HepG2 (cell line): ENCODE data around the gene GABRR3. TPM values are rescaled to one million over a fixed set of nuclear protein-coding genes. Genes with fewer than 3 reads are reported as not detected.
A peak's percentile ranks its signal among the peaks of the same experiment; 100 is the strongest.

Experiments
- AHDC1 ChIP-seq: sonication (generic); formaldehyde crosslinking; IDR thresholded peaks from 2 replicates; pipeline ENCODE4 v1.5.1; 2020; ENCODE audit warnings: mild to moderate bottlenecking, missing genetic modification reagents, borderline replicate concordance
- DPF2 ChIP-seq: sonication (generic); formaldehyde crosslinking; IDR thresholded peaks from 2 replicates; pipeline ENCODE4 v1.4.0; 2020; ENCODE audit warnings: mild to moderate bottlenecking, low read depth, missing genetic modification reagents, borderline replicate concordance
- ERF ChIP-seq: IDR thresholded peaks from 2 replicates; pipeline ENCODE4 v1.6.1; 2018; ENCODE audit warnings: missing biosample characterization, missing genetic modification reagents
- FOXA3 ChIP-seq: IDR thresholded peaks from 2 replicates; pipeline ENCODE4 v1.6.1; 2016; ENCODE audit warnings: missing genetic modification reagents, missing compliant biosample characterization
- GABPB1 ChIP-seq: IDR thresholded peaks from 2 replicates; pipeline ENCODE4 v1.6.1; 2016; ENCODE audit warnings: mild to moderate bottlenecking, missing genetic modification reagents, moderate library complexity, missing compliant biosample characterization
- GFI1 ChIP-seq: sonication (generic); formaldehyde crosslinking; IDR thresholded peaks from 2 replicates; pipeline ENCODE4 v1.5.0; 2020; ENCODE audit warnings: missing genetic modification reagents, mild to moderate bottlenecking, borderline replicate concordance
- HBP1 ChIP-seq: IDR thresholded peaks from 2 replicates; pipeline ENCODE4 v1.6.1; 2016; ENCODE audit warnings: low read depth, control low read depth
- IKZF5 ChIP-seq: IDR thresholded peaks from 2 replicates; pipeline ENCODE4 v1.6.1; 2018; ENCODE audit warnings: missing genetic modification reagents, mild to moderate bottlenecking, missing compliant biosample characterization
- MED1 ChIP-seq: sonication (generic); formaldehyde crosslinking; IDR thresholded peaks from 2 replicates; pipeline ENCODE4 v1.4.0; 2020; ENCODE audit warnings: missing genetic modification reagents
- MED13 ChIP-seq: sonication (generic); formaldehyde crosslinking; IDR thresholded peaks from 2 replicates; pipeline ENCODE4 v1.5.0; 2020; ENCODE audit warnings: missing genetic modification reagents
- MIXL1 ChIP-seq: IDR thresholded peaks from 2 replicates; pipeline ENCODE4 v1.6.1; 2016
- POGZ ChIP-seq: sonication (generic); formaldehyde crosslinking; IDR thresholded peaks from 2 replicates; pipeline ENCODE4 v1.4.0; 2020; ENCODE audit warnings: mild to moderate bottlenecking, missing genetic modification reagents
- SOX5 ChIP-seq: IDR thresholded peaks from 2 replicates; pipeline ENCODE4 v1.6.1; 2016; ENCODE audit warnings: borderline replicate concordance
- SP4 ChIP-seq: sonication (generic); formaldehyde crosslinking; IDR thresholded peaks from 2 replicates; pipeline ENCODE4 v1.8.1; 2023; ENCODE audit warnings: mild to moderate bottlenecking, missing genetic modification reagents
- SYNCRIP ChIP-seq: fragments of 200-400 bp; formaldehyde crosslinking; IDR thresholded peaks from 2 replicates; pipeline ENCODE4 v1.6.1; 2018; ENCODE audit warnings: mild to moderate bottlenecking, low read depth, low read length; ENCODE audit not compliant: insufficient read depth
- TBX2 ChIP-seq: sonication (generic); formaldehyde crosslinking; IDR thresholded peaks from 2 replicates; pipeline ENCODE4 v1.5.0; 2020; ENCODE audit warnings: missing genetic modification reagents, mild to moderate bottlenecking, borderline replicate concordance
- ZNF317 ChIP-seq: sonication (generic); formaldehyde crosslinking; IDR thresholded peaks from 2 replicates; pipeline ENCODE4 v1.5.0; 2020; ENCODE audit warnings: mild to moderate bottlenecking, missing genetic modification reagents
- ZNF709 ChIP-seq: sonication (generic); formaldehyde crosslinking; IDR thresholded peaks from 2 replicates; pipeline ENCODE4 v1.5.0; 2020; ENCODE audit warnings: mild to moderate bottlenecking, missing genetic modification reagents
- polyA plus RNA-seq, 8 experiments: library from polyadenylated mRNA; depleted of rRNA in 3 of 8; stranded (reverse) in 7 of 8; unstranded in 1 of 8; fragments of >200 nt; fragmentation: Illumina TruSeq in 4 of 8; extraction: Trizol in 4 of 8; gene quantifications; 2 replicates each; pipeline versions ENCODE4 v1.2.1 to v1.2.3, GENCODE V29; 2011 to 2016; ENCODE audit warnings: low read depth in 4 of 8, missing spikeins in 1 of 8, mixed read lengths in 1 of 8; ENCODE audit not compliant: insufficient read depth in 1 of 8
- total RNA-seq, 5 experiments: library from RNA; depleted of rRNA; stranded (reverse); fragments of >200 nt; fragmentation: Illumina TruSeq; extraction: Trizol; gene quantifications; 2 replicates each; pipeline ENCODE4 v1.2.3, GENCODE V29; 2016; ENCODE audit warnings: low read depth in 1 of 5
- TF ChIP-seq, protein P1 (sequence below): sonication (generic); formaldehyde crosslinking; conservative IDR thresholded peaks from 2 replicates; pipeline ENCODE4 v1.4.0; 2020; ENCODE audit warnings: mild to moderate bottlenecking, missing genetic modification reagents, moderate library complexity

The GABRR3 gene
- total and polyA plus RNA-seq, 2 of the 13 experiments (the other 11 are each of a cell fraction or from before 2014, with no cell fraction given): 0.42 to 0.83 TPM

DNA sequence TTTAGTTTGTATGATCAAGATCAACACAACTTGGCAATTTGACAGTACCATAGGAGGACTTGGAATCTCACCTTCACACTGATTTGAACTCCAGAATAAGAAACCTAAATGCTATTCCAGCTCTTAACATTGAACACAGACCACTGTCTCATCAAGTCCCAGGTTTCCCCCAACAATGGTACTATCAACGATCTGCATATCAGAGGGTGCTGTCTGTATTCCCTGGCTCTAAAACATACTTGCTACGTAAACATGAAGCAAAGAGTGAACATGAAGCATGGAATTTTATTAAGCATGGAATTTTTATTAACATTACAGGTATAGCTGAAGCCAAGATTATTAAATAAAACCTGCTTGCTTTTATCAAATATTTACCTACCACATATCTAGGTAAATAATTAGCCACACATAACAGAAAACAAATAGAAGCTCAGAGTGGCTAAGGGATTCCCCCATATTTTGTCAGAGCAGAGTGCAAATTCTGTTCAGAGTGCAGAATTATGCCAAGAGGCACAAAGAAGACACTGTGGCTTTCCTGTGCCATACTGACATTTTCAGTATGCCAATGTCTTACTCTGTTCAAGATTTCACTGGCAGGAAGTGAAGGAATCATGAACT, 40.7 kb downstream of the GABRR3 start (continued):
- TF ChIP-seq, protein P1, sequence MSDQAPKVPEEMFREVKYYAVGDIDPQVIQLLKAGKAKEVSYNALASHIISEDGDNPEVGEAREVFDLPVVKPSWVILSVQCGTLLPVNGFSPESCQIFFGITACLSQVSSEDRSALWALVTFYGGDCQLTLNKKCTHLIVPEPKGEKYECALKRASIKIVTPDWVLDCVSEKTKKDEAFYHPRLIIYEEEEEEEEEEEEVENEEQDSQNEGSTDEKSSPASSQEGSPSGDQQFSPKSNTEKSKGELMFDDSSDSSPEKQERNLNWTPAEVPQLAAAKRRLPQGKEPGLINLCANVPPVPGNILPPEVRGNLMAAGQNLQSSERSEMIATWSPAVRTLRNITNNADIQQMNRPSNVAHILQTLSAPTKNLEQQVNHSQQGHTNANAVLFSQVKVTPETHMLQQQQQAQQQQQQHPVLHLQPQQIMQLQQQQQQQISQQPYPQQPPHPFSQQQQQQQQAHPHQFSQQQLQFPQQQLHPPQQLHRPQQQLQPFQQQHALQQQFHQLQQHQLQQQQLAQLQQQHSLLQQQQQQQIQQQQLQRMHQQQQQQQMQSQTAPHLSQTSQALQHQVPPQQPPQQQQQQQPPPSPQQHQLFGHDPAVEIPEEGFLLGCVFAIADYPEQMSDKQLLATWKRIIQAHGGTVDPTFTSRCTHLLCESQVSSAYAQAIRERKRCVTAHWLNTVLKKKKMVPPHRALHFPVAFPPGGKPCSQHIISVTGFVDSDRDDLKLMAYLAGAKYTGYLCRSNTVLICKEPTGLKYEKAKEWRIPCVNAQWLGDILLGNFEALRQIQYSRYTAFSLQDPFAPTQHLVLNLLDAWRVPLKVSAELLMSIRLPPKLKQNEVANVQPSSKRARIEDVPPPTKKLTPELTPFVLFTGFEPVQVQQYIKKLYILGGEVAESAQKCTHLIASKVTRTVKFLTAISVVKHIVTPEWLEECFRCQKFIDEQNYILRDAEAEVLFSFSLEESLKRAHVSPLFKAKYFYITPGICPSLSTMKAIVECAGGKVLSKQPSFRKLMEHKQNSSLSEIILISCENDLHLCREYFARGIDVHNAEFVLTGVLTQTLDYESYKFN (CRISPR knock-in tag): peak; percentile 85
- 0 out of 2 replicates have a peak, but pooled peaks have one; percentile 20 for TF ChIP-seq IKZF5 (CRISPR knock-in tag)
- TF ChIP-seq ZNF709 (CRISPR knock-in tag): no peak
- TF ChIP-seq MIXL1 (CRISPR knock-in tag): peak; percentile 37; the same call in 1 of the 2 replicates
- no peak for TF ChIP-seq SP4 (CRISPR knock-in tag)
- TF ChIP-seq ZNF317 (CRISPR knock-in tag): no peak
- TF ChIP-seq FOXA3 (CRISPR knock-in tag): peak; percentile 57
- TF ChIP-seq HBP1 (CRISPR knock-in tag): no peak
- no peak for TF ChIP-seq SYNCRIP
- TF ChIP-seq MED1 (CRISPR knock-in tag): 0 out of 2 replicates have a peak, but pooled peaks have one; percentile 32
- TF ChIP-seq SOX5 (CRISPR knock-in tag): peak; percentile 39; the same call in 1 of the 2 replicates
- no peak for TF ChIP-seq GFI1 (CRISPR knock-in tag)
- TF ChIP-seq MED13 (CRISPR knock-in tag): no peak
- peak; percentile 34; the same call in 1 of the 2 replicates for TF ChIP-seq DPF2 (CRISPR knock-in tag)
- 0 out of 2 replicates have a peak, but pooled peaks have one; percentile 20 for TF ChIP-seq TBX2
- 0 out of 2 replicates have a peak, but pooled peaks have one; percentile 15 for TF ChIP-seq POGZ (CRISPR knock-in tag)
- no peak for TF ChIP-seq GABPB1 (CRISPR knock-in tag)
- TF ChIP-seq AHDC1: peak; percentile 40; the same call in 1 of the 2 replicates
- no peak for TF ChIP-seq ERF (CRISPR knock-in tag)
